ENCODE data around the gene PNMA6E. TPM values are rescaled to one million over a fixed set of nuclear protein-coding genes. Genes with fewer than 3 reads are reported as not detected.

Gene PNMA6E
- total and polyA plus RNA-seq, 2 donors (not counting 1 experiment from before 2014, with no cell fraction given) = not detected

GRCh38 chrX:153408221-153408721 is 7.1 kb upstream of the PNMA6E start:
- TF ChIP-seq CTCF (IDR thresholded peaks at IDR 0.05) (no peak), EZH2 (IDR thresholded peaks at IDR 0.05; ENCODE audit: borderline replicate concordance, insufficient read depth, low read depth, low read length, poor library complexity, severe bottlenecking) (no peak)
- H3K9me3 Mint-ChIP-seq (ENCODE audit: insufficient read depth) = no peaks in the 10 kb centered on the region
- no peak overlapping the region for H3K4me3 Mint-ChIP-seq
- Histone ChIP-seq H3K4me3 (ENCODE audit: control extremely low read depth in 1 of 5, extremely low read depth in 1 of 5, insufficient read depth in 1 of 5, low read depth in 2 of 5, low read length in 4 of 5) (no peak overlapping the region), H3K4me2 (replicated peaks; ENCODE audit: low read depth, low read length, poor library complexity, severe bottlenecking) (no peak overlapping the region), H3K79me2 (ENCODE audit: control insufficient read depth, insufficient read depth, low read length) (no peaks in the 10 kb centered on the region), H3K9me3 (ENCODE audit: control extremely low read depth in 1 of 3, control insufficient read depth in 2 of 3, insufficient read depth in 1 of 3, low read length in 2 of 3) (no peaks in the 10 kb centered on the region), H3K9ac (ENCODE audit: low read length) (no peak overlapping the region), H3K27me3 (replicated peaks in 1 of 4; ENCODE audit: control extremely low read depth in 1 of 4, control insufficient read depth in 3 of 4, insufficient read depth in 4 of 4, low read length in 3 of 4) (no peaks in the 10 kb centered on the region), H3K4me1 (ENCODE audit: control insufficient read depth in 2 of 2, insufficient read depth in 2 of 2, low read length in 2 of 2) (peaks cover 9 to 11% of the 10 kb centered on the region in 2 donors), H2AFZ (ENCODE audit: insufficient read depth, low read depth, low read length, poor library complexity, severe bottlenecking) (no peak overlapping the region), H4K20me1 (ENCODE audit: control insufficient read depth, insufficient read depth, low read length, poor library complexity, severe bottlenecking) (no peaks in the 10 kb centered on the region), H3K27ac (ENCODE audit: low read length in 2 of 2) (no peak overlapping the region), H3K36me3 (replicated peaks in 1 of 2; ENCODE audit: control extremely low read depth in 1 of 2, control insufficient read depth in 1 of 2, extremely low read depth in 1 of 2, insufficient read depth in 2 of 2, low read length in 1 of 2) (no peaks in the 10 kb centered on the region)
- POLR2A ChIA-PET = no interaction called here
- H3K4me1 Mint-ChIP-seq = peaks cover 8% of the 10 kb centered on the region
- DNase-seq (no peak), ATAC-seq (ENCODE audit: low read depth) (no peak)
- 93% methylated on average over 10 of the region's 10 CpGs for WGBS (ENCODE audit: insufficient coverage)
- CTCF ChIA-PET = no interaction called here
- no peaks in the 10 kb centered on the region for H3K27me3 Mint-ChIP-seq
- no peak overlapping the region for H3K27ac Mint-ChIP-seq
- intact Hi-C loops (cut with micrococcal nuclease) = no loop called here

GRCh38 chrX:153407736-153408135 is 6.6 kb upstream of the PNMA6E start:
- no peak overlapping the region for H3K4me3 Mint-ChIP-seq
- no peak overlapping the region for H3K9ac ChIP-seq (ENCODE audit: low read length)
- H3K27ac Mint-ChIP-seq = no peak overlapping the region
- TF ChIP-seq EZH2 (IDR thresholded peaks at IDR 0.05; ENCODE audit: borderline replicate concordance, insufficient read depth, low read depth, low read length, poor library complexity, severe bottlenecking) (no peak), CTCF (IDR thresholded peaks at IDR 0.05) (no peak)
- H3K4me2 ChIP-seq (replicated peaks; ENCODE audit: low read depth, low read length, poor library complexity, severe bottlenecking) = no peak overlapping the region
- peaks cover 8% of the 10 kb centered on the region for H3K4me1 Mint-ChIP-seq
- ATAC-seq (ENCODE audit: low read depth) (no peak), DNase-seq (no peak)
- no peaks in the 10 kb centered on the region for H3K36me3 ChIP-seq (replicated peaks in 1 of 2; ENCODE audit: control extremely low read depth in 1 of 2, control insufficient read depth in 1 of 2, extremely low read depth in 1 of 2, insufficient read depth in 2 of 2, low read length in 1 of 2)
- no peak overlapping the region for H3K4me3 ChIP-seq (ENCODE audit: control extremely low read depth in 1 of 5, extremely low read depth in 1 of 5, insufficient read depth in 1 of 5, low read depth in 2 of 5, low read length in 4 of 5)
- H3K79me2 ChIP-seq (ENCODE audit: control insufficient read depth, insufficient read depth, low read length) = no peaks in the 10 kb centered on the region
- no peak overlapping the region for H2AFZ ChIP-seq (ENCODE audit: insufficient read depth, low read depth, low read length, poor library complexity, severe bottlenecking)
- H3K27ac ChIP-seq (ENCODE audit: low read length in 2 of 2) = no peak overlapping the region
- ChIA-PET POLR2A (no interaction called here), CTCF (no interaction called here)
- H3K9me3 Mint-ChIP-seq (ENCODE audit: insufficient read depth) = no peaks in the 10 kb centered on the region
- no peaks in the 10 kb centered on the region for H3K27me3 Mint-ChIP-seq
- no peaks in the 10 kb centered on the region for H3K27me3 ChIP-seq (replicated peaks in 1 of 4; ENCODE audit: control extremely low read depth in 1 of 4, control insufficient read depth in 3 of 4, insufficient read depth in 4 of 4, low read length in 3 of 4)
- H3K9me3 ChIP-seq (ENCODE audit: control extremely low read depth in 1 of 3, control insufficient read depth in 2 of 3, insufficient read depth in 1 of 3, low read length in 2 of 3) = no peaks in the 10 kb centered on the region
- intact Hi-C loops (cut with micrococcal nuclease) = no loop called here
- peaks cover 9 to 11% of the 10 kb centered on the region in 2 donors for H3K4me1 ChIP-seq (ENCODE audit: control insufficient read depth in 2 of 2, insufficient read depth in 2 of 2, low read length in 2 of 2)
- no peaks in the 10 kb centered on the region for H4K20me1 ChIP-seq (ENCODE audit: control insufficient read depth, insufficient read depth, low read length, poor library complexity, severe bottlenecking)
- 100% methylated on average over 1 of the region's 3 CpGs for WGBS (ENCODE audit: insufficient coverage)

All from B cell (primary cell).